ENCODE measurements around the gene CMTM4. TPM values are rescaled to one million over a fixed set of nuclear protein-coding genes. Genes with fewer than 3 reads are reported as not detected.

CMTM4 gene
- total and polyA plus RNA-seq, 2 experiments from 2014 or later: 14.1 to 77.0 TPM

GRCh38 chr16:66714654-66715307 is 18.2 kb upstream of the CMTM4 start (continued):
- TF ChIP-seq ZNF462 (CRISPR knock-in tag; IDR thresholded peaks at IDR 0.05) (no peak), EZH2phosphoT487 (IDR thresholded peaks at IDR 0.05; ENCODE audit: unreplicated experiment) (no peak), CTCF (conservative IDR thresholded peaks at IDR 0.05; ENCODE audit: low read depth in 2 of 2) (no peak), NANOG (IDR thresholded peaks at IDR 0.05; ENCODE audit: borderline replicate concordance) (no peak), EZH2 (IDR thresholded peaks at IDR 0.05; ENCODE audit: low read depth, unreplicated experiment) (no peak)

GRCh38 chr16:66714062-66714461 is 17.5 kb upstream of the CMTM4 start:
- Mint-ChIP-seq H3K27me3 (ENCODE audit: insufficient read depth, low read depth, poor library complexity) (peaks cover 4% of the 10 kb centered on the region), H3K36me3 (ENCODE audit: low read depth) (peaks cover 12% of the 10 kb centered on the region), H3K9me3 (peaks cover 11% of the 10 kb centered on the region; the same call in 2 of the 3 replicates), H3K4me1 (no peaks in the 10 kb centered on the region), H3K4me3 (no peak overlapping the region), H3K27ac (no peak overlapping the region)
- Histone ChIP-seq H3K9me2 (ENCODE audit: insufficient read depth) (no peaks in the 10 kb centered on the region), H3K4me3 (no peak overlapping the region), H3F3A (replicated peaks; ENCODE audit: low read depth) (peaks cover 12% of the 10 kb centered on the region), H3K79me2 (replicated peaks; ENCODE audit: insufficient read depth) (no peaks in the 10 kb centered on the region), H3K4me2 (no peak overlapping the region), H4K20me1 (replicated peaks; ENCODE audit: insufficient read depth) (no peaks in the 10 kb centered on the region), H3K36me3 (ENCODE audit: insufficient read depth) (no peaks in the 10 kb centered on the region), H2AFZ (no peak overlapping the region), H3K4me1 (ENCODE audit: insufficient read depth) (no peaks in the 10 kb centered on the region), H3K27ac (ENCODE audit: low read depth) (no peak overlapping the region), H3K27me3 (ENCODE audit: insufficient read depth) (no peaks in the 10 kb centered on the region)
- TF ChIP-seq CTCF (conservative IDR thresholded peaks at IDR 0.05; ENCODE audit: low read depth in 2 of 2) (no peak), ETS1 (IDR thresholded peaks at IDR 0.05) (no peak)
- DNase-seq (ENCODE audit: low spot score): no peak
- ATAC-seq: no peak

All from GM23338 (cell line).